HUES6 (cell line): ENCODE data around the gene OSGEP.

Source experiments
- H3K27ac ChIP-seq: 2 replicates; pipeline ENCODE4 v1.7.0; 2013; ENCODE audit warnings: low read depth, mild to moderate bottlenecking, low read length, inconsistent platforms
- H3K27me3 ChIP-seq: 2 replicates; pipeline ENCODE4 v1.6.1; 2013; ENCODE audit warnings: low read length; ENCODE audit not compliant: control insufficient read depth, insufficient read depth
- H3K36me3 ChIP-seq: 2 replicates; pipeline ENCODE4 v1.6.1; 2013; ENCODE audit warnings: low read length; ENCODE audit not compliant: control insufficient read depth, insufficient read depth
- H3K4me1 ChIP-seq: 2 replicates; pipeline ENCODE4 v1.6.1; 2013; ENCODE audit warnings: low read length; ENCODE audit not compliant: control insufficient read depth, insufficient read depth
- H3K4me3 ChIP-seq: 2 replicates; pipeline ENCODE4 v1.5.1; 2013; ENCODE audit warnings: low read depth, low read length
- H3K9ac ChIP-seq: one replicate; pipeline ENCODE4 v1.6.1; 2013; ENCODE audit warnings: mild to moderate bottlenecking, low read length
- H3K9me3 ChIP-seq: 2 replicates; pipeline ENCODE4 v1.6.1; 2013; ENCODE audit warnings: low read depth, low read length; ENCODE audit not compliant: control insufficient read depth, insufficient read depth

Gene OSGEP

GRCh38 chr14:20413744-20414082 lies 40.9 kb downstream of the OSGEP start:
- peak overlapping the region; percentile 78 for H3K9ac ChIP-seq
- peak overlapping the region; percentile 54; the same call in 1 of the 2 replicates for H3K27ac ChIP-seq
- H3K9me3 ChIP-seq: no peaks in the 10 kb centered on the region
- peak overlapping the region; percentile 89 for H3K4me3 ChIP-seq
- H3K36me3 ChIP-seq: no peaks in the 10 kb centered on the region
- H3K4me1 ChIP-seq: peaks cover 11% of the 10 kb centered on the region
- H3K27me3 ChIP-seq: no peaks in the 10 kb centered on the region

GRCh38 chr14:20412876-20413743 lies 41.5 kb downstream of the OSGEP start, which contains the start of gene TEP1:
Gene TEP1 (minus strand): TSS chr14:20413501. CDS start chr14:20408439, 5,062 bp downstream.
- Histone ChIP-seq H3K27ac (peak within 1 kb of the TSS; percentile 54; the same call in 1 of the 2 replicates), H3K36me3 (peaks cover 3% of the 10 kb centered on the region), H3K4me3 (peak within 1 kb of the TSS; percentile 89), H3K4me1 (peaks cover 11% of the 10 kb centered on the region), H3K9me3 (no peaks in the 10 kb centered on the region), H3K27me3 (no peaks in the 10 kb centered on the region), H3K9ac (peak within 1 kb of the TSS; percentile 78)

- Histone ChIP-seq H3K36me3 (peaks cover 10% of the 10 kb centered on the region), H3K4me1 (peaks cover 11% of the 10 kb centered on the region), H3K9ac (peak overlapping the region; percentile 78), H3K9me3 (no peaks in the 10 kb centered on the region), H3K27me3 (no peaks in the 10 kb centered on the region), H3K27ac (no peak overlapping the region), H3K4me3 (peak overlapping the region; percentile 89)
Observed at GRCh38 chr14:20412411-20412810, 42.2 kb downstream of the OSGEP start.

DNA sequence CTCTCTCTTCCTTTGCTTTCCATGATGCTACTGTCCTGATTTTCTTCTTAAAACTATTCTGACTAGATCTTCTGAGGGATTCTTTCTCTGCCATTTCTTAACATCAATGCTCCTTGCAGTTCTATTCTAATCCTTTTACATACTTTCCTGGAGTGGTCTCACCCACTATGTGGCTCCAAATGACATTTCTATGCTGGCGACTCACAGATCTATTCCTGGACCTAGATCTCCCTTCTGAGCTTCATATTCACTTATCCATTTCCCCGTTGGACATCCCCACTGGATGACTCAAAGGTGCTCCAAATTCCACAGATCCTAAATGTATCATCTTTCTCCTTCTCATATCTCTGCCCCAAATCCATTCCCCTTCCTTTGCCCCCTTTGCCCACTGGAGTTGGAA lies 45.4 kb downstream of the OSGEP start:
- H3K27ac ChIP-seq: no peak overlapping the region
- H3K4me1 ChIP-seq: peaks cover 5% of the 10 kb centered on the region
- H3K4me3 ChIP-seq: no peak overlapping the region
- H3K9ac ChIP-seq: no peak overlapping the region
- H3K9me3 ChIP-seq: no peaks in the 10 kb centered on the region
- H3K36me3 ChIP-seq: peaks cover 40% of the 10 kb centered on the region
- H3K27me3 ChIP-seq: no peaks in the 10 kb centered on the region

DNA sequence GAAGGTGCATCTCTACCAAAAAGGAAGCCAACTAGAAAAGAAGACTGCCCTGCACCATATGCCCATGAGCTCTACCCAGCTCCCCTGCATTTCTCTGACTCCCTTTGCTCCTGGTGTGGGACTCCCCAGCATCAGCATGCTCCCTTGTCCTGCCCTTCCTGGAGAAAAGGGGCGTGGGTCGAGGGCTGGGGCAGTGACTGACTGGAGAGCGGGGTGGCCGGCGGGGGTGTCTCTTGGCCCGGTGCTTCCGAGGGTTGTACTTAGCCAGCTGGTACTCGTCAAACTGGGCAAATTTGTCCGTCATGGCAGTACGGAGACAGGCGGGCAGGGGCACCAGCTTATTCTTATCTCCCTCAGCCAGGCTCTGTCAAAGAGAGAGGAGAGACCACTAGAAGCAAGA lies 51.1 kb downstream of the OSGEP start:
- Histone ChIP-seq H3K36me3 (peaks cover 88% of the 10 kb centered on the region), H3K27ac (no peak overlapping the region), H3K9me3 (no peaks in the 10 kb centered on the region), H3K4me3 (no peak overlapping the region), H3K27me3 (no peaks in the 10 kb centered on the region), H3K4me1 (no peaks in the 10 kb centered on the region), H3K9ac (no peak overlapping the region)

- Histone ChIP-seq H3K27ac (peak overlapping the region; percentile 30; the same call in 1 of the 2 replicates), H3K27me3 (no peaks in the 10 kb centered on the region), H3K9ac (no peak overlapping the region), H3K9me3 (no peaks in the 10 kb centered on the region), H3K4me3 (no peak overlapping the region), H3K4me1 (no peaks in the 10 kb centered on the region), H3K36me3 (peaks cover 80% of the 10 kb centered on the region)
Observed at GRCh38 chr14:20400965-20401593, 53.5 kb downstream of the OSGEP start.

DNA sequence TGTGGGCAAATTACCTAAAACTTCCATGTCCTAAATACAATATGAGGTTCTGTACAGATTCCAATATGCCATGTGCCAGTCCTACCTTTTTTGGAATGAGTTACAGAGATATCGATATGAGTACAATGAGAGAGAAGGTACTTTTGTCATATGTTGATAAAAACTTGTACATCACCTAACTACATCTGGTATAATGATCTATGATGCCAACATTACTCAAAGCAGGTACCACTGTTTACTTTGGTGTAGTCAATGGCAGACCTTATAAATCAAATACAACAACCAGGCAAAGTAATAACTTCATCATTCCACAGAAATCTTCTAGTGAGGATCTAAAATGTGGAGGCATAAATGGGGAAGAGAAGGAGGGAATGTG lies 54.0 kb downstream of the OSGEP start:
- no peaks in the 10 kb centered on the region for H3K27me3 ChIP-seq
- H3K36me3 ChIP-seq: peaks cover 81% of the 10 kb centered on the region
- H3K4me3 ChIP-seq: no peak overlapping the region
- no peaks in the 10 kb centered on the region for H3K9me3 ChIP-seq
- H3K4me1 ChIP-seq: no peaks in the 10 kb centered on the region
- no peak overlapping the region for H3K27ac ChIP-seq
- no peak overlapping the region for H3K9ac ChIP-seq

DNA sequence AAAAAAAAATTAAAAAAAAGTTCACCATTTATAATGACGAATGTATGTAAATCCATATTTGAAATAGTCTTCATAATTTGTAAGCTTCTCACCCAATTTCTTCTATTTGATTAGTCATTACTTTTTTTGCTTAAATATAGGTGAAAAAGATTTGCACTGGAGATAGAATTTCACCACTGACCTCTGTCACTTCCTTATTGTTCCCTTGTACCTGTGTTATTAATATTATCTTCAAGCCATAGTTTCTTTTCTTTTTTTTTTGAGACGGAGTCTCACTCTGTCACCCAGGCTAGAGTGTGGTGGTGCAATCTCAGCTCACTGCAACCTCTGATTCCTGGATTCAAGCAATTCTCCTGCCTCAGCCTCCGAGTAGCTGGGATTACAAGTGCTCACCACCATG lies 57.1 kb downstream of the OSGEP start:
- no peak overlapping the region for H3K27ac ChIP-seq
- H3K9me3 ChIP-seq: no peaks in the 10 kb centered on the region
- H3K27me3 ChIP-seq: no peaks in the 10 kb centered on the region
- H3K36me3 ChIP-seq: peaks cover 73% of the 10 kb centered on the region
- no peak overlapping the region for H3K4me3 ChIP-seq
- H3K9ac ChIP-seq: no peak overlapping the region
- no peaks in the 10 kb centered on the region for H3K4me1 ChIP-seq
